IMR-90 (cell line): ENCODE measurements around the gene ACAP2. TPM values are rescaled to one million over a fixed set of nuclear protein-coding genes. Genes with fewer than 3 reads are reported as not detected.
"Not testable (repeated sequence)": the region's sequence is repeated elsewhere in the genome, so short reads cannot be mapped to it uniquely, and the experiment has no call there.

Experiments used
- ATAC-seq: fragments of 200-7000 bp; cut with Tn5 transposase; 2 replicates; pipeline ENCODE4 v1.9.1; 2020; ENCODE audit warnings: low read depth, mild to moderate bottlenecking, moderate library complexity
- BruUV-seq: library from RNA; stranded (reverse); fragments of 400-500 nt; replicated peaks from 2 replicates; lab custom pipeline; 2021; lab: Mats Ljungman, UMichigan
- CTCF ChIA-PET: fragments of 300-600 bp; formaldehyde crosslinking; extraction: SDS; loops from one replicate; lab custom pipeline; 2021; ENCODE audit warnings: antibody characterized with exemption; lab: Yijun Ruan, JAX
- POLR2A ChIA-PET: fragments of 300-600 bp; sonication (Branson Sonifier 250); formaldehyde crosslinking; loops from one replicate; lab custom pipeline; 2022; ENCODE audit warnings: antibody characterized with exemption; ENCODE audit not compliant: unreplicated experiment; lab: Charles Lee
- DNase-seq: peaks from one replicate; pipeline ENCODE4 v3.0.0; 2013
- H2AFZ ChIP-seq: replicated peaks from 2 replicates; pipeline ENCODE3; 2013; ENCODE audit warnings: low read length, mild to moderate bottlenecking; ENCODE audit not compliant: poor library complexity
- H2AK5ac ChIP-seq: 2 replicates; pipeline ENCODE4 v1.6.1; 2013; ENCODE audit warnings: low read depth, low read length, inconsistent platforms
- H2AK9ac ChIP-seq: replicated peaks from 2 replicates; pipeline ENCODE3; 2013; ENCODE audit warnings: mild to moderate bottlenecking, low read depth, low read length, moderate library complexity; ENCODE audit not compliant: poor library complexity
- H2BK120ac ChIP-seq: 2 replicates; pipeline ENCODE4 v1.6.1; 2013; ENCODE audit warnings: low read depth, low read length, inconsistent platforms
- H2BK15ac ChIP-seq: 3 replicates; pipeline ENCODE4 v1.6.1; 2013; ENCODE audit warnings: low read depth, low read length, inconsistent platforms
- H2BK20ac ChIP-seq: 2 replicates; pipeline ENCODE4 v1.6.1; 2013; ENCODE audit warnings: low read depth, mild to moderate bottlenecking, inconsistent platforms, low read length, moderate library complexity
- H2BK5ac ChIP-seq: 2 replicates; pipeline ENCODE4 v1.6.1; 2013; ENCODE audit warnings: mild to moderate bottlenecking, low read depth, low read length, inconsistent platforms; ENCODE audit not compliant: poor library complexity, severe bottlenecking
- H3K14ac ChIP-seq: replicated peaks from 2 replicates; pipeline ENCODE4 v1.6.1; 2013; ENCODE audit warnings: low read depth, low read length, inconsistent platforms
- H3K18ac ChIP-seq: 2 replicates; pipeline ENCODE4 v1.6.1; 2013; ENCODE audit warnings: low read depth, low read length, control low read depth
- H3K23ac ChIP-seq: 2 replicates; pipeline ENCODE4 v1.6.1; 2013; ENCODE audit warnings: low read depth, low read length, inconsistent platforms
- H3K27ac ChIP-seq: 2 replicates; pipeline ENCODE4 v1.5.1; 2013; ENCODE audit warnings: mild to moderate bottlenecking, control low read depth, low read length; ENCODE audit not compliant: insufficient read depth
- H3K27me3 ChIP-seq: 2 replicates; pipeline ENCODE4 v1.6.1; 2013; ENCODE audit warnings: low read length; ENCODE audit not compliant: control insufficient read depth, insufficient read depth
- H3K36me3 ChIP-seq: 2 replicates; pipeline ENCODE4 v1.6.1; 2013; ENCODE audit warnings: low read length, mixed read lengths; ENCODE audit not compliant: control insufficient read depth, insufficient read depth
- H3K4ac ChIP-seq: 2 replicates; pipeline ENCODE4 v1.6.1; 2013; ENCODE audit warnings: low read depth, low read length, inconsistent platforms
- H3K4me1 ChIP-seq: 2 replicates; pipeline ENCODE4 v1.6.1; 2013; ENCODE audit warnings: low read length, mixed read lengths; ENCODE audit not compliant: control insufficient read depth, insufficient read depth
- H3K4me2 ChIP-seq: 2 replicates; pipeline ENCODE4 v1.6.1; 2013; ENCODE audit warnings: low read depth, mild to moderate bottlenecking, control low read depth, low read length, moderate library complexity
- H3K4me3 ChIP-seq: 2 replicates; pipeline ENCODE4 v1.5.1; 2013; ENCODE audit warnings: low read depth, mild to moderate bottlenecking, control low read depth, low read length, moderate library complexity; ENCODE audit not compliant: insufficient read depth
- H3K56ac ChIP-seq: 2 replicates; pipeline ENCODE4 v1.6.1; 2013; ENCODE audit warnings: low read length, inconsistent platforms; ENCODE audit not compliant: insufficient read depth; ENCODE audit errors: extremely low read depth
- H3K79me1 ChIP-seq, 2 experiments: 2 replicates each; pipeline ENCODE4 v1.6.1; 2013; ENCODE audit warnings: low read length in 2 of 2, inconsistent platforms in 1 of 2, low read depth in 1 of 2
- H3K9ac ChIP-seq: 2 replicates; pipeline ENCODE4 v1.6.1; 2013; ENCODE audit warnings: low read depth, low read length, control low read depth
- H3K9me1 ChIP-seq: 2 replicates; pipeline ENCODE4 v1.6.1; 2013; ENCODE audit warnings: low read length, inconsistent platforms; ENCODE audit not compliant: insufficient read depth
- H3K9me3 ChIP-seq: 2 replicates; pipeline ENCODE4 v1.6.1; 2013; ENCODE audit warnings: low read length; ENCODE audit not compliant: control insufficient read depth, insufficient read depth
- H4K20me1 ChIP-seq: 2 replicates; pipeline ENCODE4 v1.6.1; 2013; ENCODE audit warnings: low read length, inconsistent platforms; ENCODE audit not compliant: insufficient read depth
- H4K5ac ChIP-seq: 2 replicates; pipeline ENCODE4 v1.6.1; 2013; ENCODE audit warnings: mild to moderate bottlenecking, low read depth, low read length, control low read depth
- H4K8ac ChIP-seq, 2 experiments: 2 replicates each; pipeline ENCODE4 v1.6.1; 2013; ENCODE audit warnings: low read depth in 2 of 2, low read length in 2 of 2, control low read depth in 1 of 2, inconsistent platforms in 1 of 2
- H4K91ac ChIP-seq: 2 replicates; pipeline ENCODE4 v1.6.1; 2013; ENCODE audit warnings: low read depth, low read length, inconsistent platforms; ENCODE audit not compliant: insufficient read depth
- MAFK ChIP-seq: IDR thresholded peaks from 2 replicates; pipeline ENCODE4 v1.6.1; 2012; ENCODE audit warnings: low read depth, low read length, improper control_type of control experiment
- NFE2L2 ChIP-seq: fragments of 150-350 bp; IDR thresholded peaks from 2 replicates; pipeline ENCODE4 v1.6.1; 2016; ENCODE audit warnings: low read depth, mild to moderate bottlenecking, low read length
- whole genome bisulfite sequencing, 2 experiments: methylation state at CpG; one replicate each; pipeline versions ENCODE4 v1.1.5 to v1.1.7; 2013; ENCODE audit warnings: missing lambda C conversion rate in 2 of 2; ENCODE audit not compliant: insufficient read length in 1 of 2; ENCODE audit errors: extremely low coverage in 2 of 2; 5-methylcytosine and 5-hydroxymethylcytosine counted together
- dilution Hi-C: fragments of 300-500 bp; cut with HindIII; formaldehyde crosslinking; loops from one replicate; pipeline ENCODE4 v1.14.3; 2018; ENCODE audit warnings: low sequenced_read_pairs; ENCODE audit not compliant: unreplicated experiment
- in situ Hi-C: fragments of 300-500 bp; cut with MboI; formaldehyde crosslinking; loops from 3 replicates; pipeline ENCODE4 v1.14.3; 2019; ENCODE audit warnings: low sequenced_read_pairs, inconsistent platforms, mixed read lengths
- intact Hi-C: fragments of 100-400 bp; cut with micrococcal nuclease; formaldehyde crosslinking; loops from 2 replicates; pipeline ENCODE4 v1.10.0; 2022
- polyA plus RNA-seq, 3 experiments: library from polyadenylated mRNA; depleted of rRNA; stranded (reverse); fragments of >200 nt; gene quantifications; 2 replicates each; pipeline ENCODE4 v1.2.3, GENCODE V29; 2012; ENCODE audit warnings: low replicate concordance in 1 of 3
- total RNA-seq: library from RNA; depleted of rRNA; stranded (reverse); fragments of >200 nt; gene quantifications from 2 replicates; pipeline ENCODE4 v1.2.3, GENCODE V29; 2012

Gene ACAP2
- total and polyA plus RNA-seq, 2 of the 4 experiments (the other 2 are of a cell fraction) = 11.9 to 35.1 TPM

DNA sequence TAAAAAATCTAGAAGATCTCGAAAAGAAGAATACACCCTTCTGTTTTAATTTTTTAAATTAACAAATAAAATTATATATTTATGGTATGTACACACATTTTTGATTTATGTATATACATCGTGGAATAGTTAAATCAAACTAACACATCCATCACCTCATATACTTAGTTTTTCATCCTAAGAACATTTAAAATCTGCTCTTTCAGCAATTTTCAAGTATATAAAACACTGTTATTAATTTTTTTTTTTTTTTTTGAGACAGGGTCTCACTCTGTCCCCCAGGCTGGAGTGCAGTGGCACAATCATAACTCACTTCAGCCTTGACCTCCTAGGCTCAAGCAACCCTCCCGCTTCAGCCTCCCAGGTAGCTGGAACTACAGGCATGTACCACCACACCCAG is 32.8 kb upstream of the ACAP2 start:
- no peak overlapping the region for H2BK15ac ChIP-seq
- H3K18ac ChIP-seq = no peak overlapping the region
- no peak overlapping the region for H4K8ac ChIP-seq
- no peak overlapping the region for H2BK5ac ChIP-seq
- no peak overlapping the region for H3K4ac ChIP-seq
- no peak overlapping the region for H3K4me3 ChIP-seq
- no peak overlapping the region for H3K4me2 ChIP-seq
- H3K27me3 ChIP-seq = peaks cover 10% of the 10 kb centered on the region
- DNase-seq (no peak), ATAC-seq (no peak)
- H4K91ac ChIP-seq = no peak overlapping the region
- no peak overlapping the region for H3K9ac ChIP-seq
- CTCF ChIA-PET = interaction anchor here (1.0 kb wide), 1 partner anchor 32 kb away, joined by 3 read pairs; no protein-coding TSS in a partner anchor
- no peak overlapping the region for H2BK20ac ChIP-seq
- H4K5ac ChIP-seq = no peak overlapping the region
- no peak overlapping the region for H2AK9ac ChIP-seq
- no peak overlapping the region for H3K56ac ChIP-seq
- POLR2A ChIA-PET = no interaction called here
- H3K9me3 ChIP-seq = no peaks in the 10 kb centered on the region
- H2AFZ ChIP-seq = no peak overlapping the region
- no peak overlapping the region for H3K23ac ChIP-seq
- intact Hi-C loops = no loop called here
- TF ChIP-seq MAFK (peak; percentile 39), NFE2L2 (no peak)
- H3K9me1 ChIP-seq = no peaks in the 10 kb centered on the region
- H2AK5ac ChIP-seq = no peak overlapping the region
- H3K36me3 ChIP-seq = no peaks in the 10 kb centered on the region
- dilution Hi-C loops = no loop called here
- H2BK120ac ChIP-seq = no peak overlapping the region
- H3K27ac ChIP-seq = no peak overlapping the region
- in situ Hi-C loops = no loop called here
- WGBS, 2 experiments = no CpG with 5 or more reads among the region's 3 CpGs
- H3K79me1 ChIP-seq = no peaks in the 10 kb centered on the region
- H3K4me1 ChIP-seq = no peaks in the 10 kb centered on the region
- H4K20me1 ChIP-seq = no peaks in the 10 kb centered on the region
- H3K14ac ChIP-seq = no peak overlapping the region
- no TSS peak for BruUV-seq

DNA sequence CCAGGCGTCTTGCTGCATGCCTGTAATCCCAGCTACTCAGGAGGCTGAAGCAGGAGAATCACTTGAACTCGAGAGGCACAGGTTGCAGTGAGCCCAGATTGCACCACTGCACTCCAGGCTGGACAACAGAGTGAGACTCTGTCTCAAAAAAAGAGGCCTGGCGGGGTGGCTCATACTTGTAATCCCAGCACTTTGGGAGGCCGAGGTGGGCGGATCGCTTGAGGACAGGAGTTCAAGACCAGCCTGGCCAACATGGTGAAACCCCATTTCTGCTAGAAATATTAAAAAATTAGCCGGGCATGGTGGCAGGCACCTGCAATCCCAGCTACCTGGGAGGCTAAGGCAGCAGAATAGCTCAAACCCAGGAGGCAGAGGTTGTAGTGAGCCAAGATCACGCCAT is 32.3 kb upstream of the ACAP2 start:
- in situ Hi-C loops, H3K4ac ChIP-seq, H3K27ac ChIP-seq, H2BK120ac ChIP-seq, dilution Hi-C loops, H2BK5ac ChIP-seq, H3K14ac ChIP-seq, H3K9me1 ChIP-seq, POLR2A ChIA-PET, H4K8ac ChIP-seq, H3K9me3 ChIP-seq, H3K4me1 ChIP-seq, H3K4me2 ChIP-seq, intact Hi-C loops, H2BK15ac ChIP-seq, H2AK5ac ChIP-seq, ATAC-seq, H4K20me1 ChIP-seq, BruUV-seq, H3K36me3 ChIP-seq, H3K79me1 ChIP-seq, H3K18ac ChIP-seq, H3K4me3 ChIP-seq, H3K23ac ChIP-seq, H2BK20ac ChIP-seq, H2AK9ac ChIP-seq, H4K5ac ChIP-seq, H2AFZ ChIP-seq, DNase-seq, H3K9ac ChIP-seq, H3K56ac ChIP-seq, H4K91ac ChIP-seq: not testable (repeated sequence)
- 71% methylated on average over 1 of the region's 8 CpGs; no CpG with 5 or more reads in 1 of the 2 experiments for WGBS, 2 experiments
- H3K27me3 ChIP-seq = peaks cover 10% of the 10 kb centered on the region
- CTCF ChIA-PET = interaction anchor here (1.0 kb wide), 1 partner anchor 32 kb away, joined by 3 read pairs; no protein-coding TSS in a partner anchor
